Activated effector memory CD4-positive, alpha-beta T cell treated with Interleukin-2 at 50 U/mL for 16 hours (primary cell): Measurements from ENCODE around the gene TMEM61.
"Not testable (repeated sequence)": the region's sequence is repeated elsewhere in the genome, so short reads cannot be mapped to it uniquely, and the experiment has no call there.

Experiments used
- DNase-seq: peaks from one replicate; pipeline ENCODE4 v3.0.0-alpha.2; 2020

TMEM61 gene

GRCh38 chr1:54962612-54963395, 17.6 kb upstream of the TMEM61 start:
- DNase-seq, result no peak

- not testable (repeated sequence) for DNase-seq
These were observed 16.6 kb upstream of the TMEM61 start for GRCh38 chr1:54963829-54964228.

- no peak for DNase-seq
These were observed 14.6 kb upstream of the TMEM61 start for GRCh38 chr1:54965624-54966340.

GRCh38 chr1:54967372-54967771, 13.1 kb upstream of the TMEM61 start:
- no peak for DNase-seq

GRCh38 chr1:54968551-54968950, 11.9 kb upstream of the TMEM61 start:
- DNase-seq, result no peak

- no peak for DNase-seq
These were observed 10.5 kb upstream of the TMEM61 start for GRCh38 chr1:54969879-54970278.

GRCh38 chr1:54970901-54971300, 9.5 kb upstream of the TMEM61 start:
- no peak for DNase-seq

- no peak for DNase-seq
These were observed 9.1 kb upstream of the TMEM61 start for GRCh38 chr1:54971317-54971791.

- DNase-seq, result no peak
These were observed 8.0 kb upstream of the TMEM61 start for GRCh38 chr1:54972436-54972835.

GRCh38 chr1:54973205-54973921, 7.1 kb upstream of the TMEM61 start:
- no peak for DNase-seq

- no peak for DNase-seq
These were observed 4.9 kb upstream of the TMEM61 start for GRCh38 chr1:54975356-54976108.

- no peak for DNase-seq
These were observed 3.7 kb upstream of the TMEM61 start for GRCh38 chr1:54976747-54977146.

- DNase-seq, result no peak
These were observed 2.7 kb upstream of the TMEM61 start for GRCh38 chr1:54977533-54978297.

- DNase-seq, result no peak
These were observed 1.7 kb upstream of the TMEM61 start for GRCh38 chr1:54978528-54979326.

GRCh38 chr1:54979327-54979891, 1.0 kb upstream of the TMEM61 start:
- no peak for DNase-seq

GRCh38 chr1:54980046-54980527, 341 bp upstream of the TMEM61 start:
- no peak for DNase-seq

GRCh38 chr1:54981466-54981865, 1.0 kb downstream of the TMEM61 start:
- DNase-seq, result no peak

GRCh38 chr1:54982739-54983138, 2.3 kb downstream of the TMEM61 start:
- no peak for DNase-seq

GRCh38 chr1:54984131-54984842, 3.9 kb downstream of the TMEM61 start:
- no peak for DNase-seq

- DNase-seq, result no peak
These were observed 5.1 kb downstream of the TMEM61 start for GRCh38 chr1:54985556-54985955.
